Activated T-cell treated with anti-CD3 and anti-CD28 coated beads for 48 hours (primary cell): ENCODE data around the gene HLA-DMA.

Source experiments
- DNase-seq: peaks from one replicate; pipeline ENCODE4 v3.0.0-alpha.2; 2020; ENCODE audit warnings: low read depth

HLA-DMA gene

GRCh38 chr6:32932132-32932868 is 20.6 kb downstream of the HLA-DMA start:
- DNase-seq: no peak

DNA sequence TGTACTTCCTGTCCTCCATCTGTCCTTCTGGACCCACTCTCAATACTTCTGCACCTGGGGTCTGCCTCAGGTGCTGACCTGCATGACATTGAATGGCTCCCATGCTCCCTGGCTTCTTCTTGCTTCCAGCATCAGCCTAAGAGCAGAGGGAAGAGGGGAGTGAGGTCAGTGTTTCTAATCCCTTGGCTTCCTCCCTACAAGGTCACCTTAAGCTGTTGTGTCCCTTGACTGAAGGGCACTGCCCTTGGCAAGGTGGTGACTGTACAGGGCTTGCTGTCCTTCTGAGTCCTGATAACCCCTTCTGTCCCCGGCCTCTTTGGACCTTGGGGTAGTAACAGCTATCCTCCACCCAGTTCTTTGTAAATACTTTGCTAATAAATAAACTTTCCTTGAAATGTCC is 21.7 kb downstream of the HLA-DMA start:
- no peak for DNase-seq

GRCh38 chr6:32922083-32922482 is 30.8 kb downstream of the HLA-DMA start:
- DNase-seq: no peak

DNA sequence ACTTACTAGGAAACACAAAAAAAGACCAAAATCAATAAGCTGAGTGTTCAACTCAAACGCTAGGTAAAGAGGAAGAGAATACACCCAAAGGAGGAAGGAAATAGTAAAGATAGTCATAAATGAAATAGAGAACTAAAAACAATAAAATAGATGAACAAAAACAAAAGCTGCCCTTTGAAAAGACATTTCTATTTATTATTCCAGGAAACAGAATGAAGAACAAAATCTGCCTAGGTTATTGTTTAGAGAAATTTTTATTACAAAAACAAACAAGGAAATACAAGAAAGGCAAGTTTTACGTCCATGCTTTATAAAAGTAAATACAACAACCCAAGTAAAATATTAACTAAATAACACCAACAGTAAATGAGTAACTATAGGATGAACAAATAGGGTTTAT is 32.2 kb downstream of the HLA-DMA start:
- DNase-seq: no peak

DNA sequence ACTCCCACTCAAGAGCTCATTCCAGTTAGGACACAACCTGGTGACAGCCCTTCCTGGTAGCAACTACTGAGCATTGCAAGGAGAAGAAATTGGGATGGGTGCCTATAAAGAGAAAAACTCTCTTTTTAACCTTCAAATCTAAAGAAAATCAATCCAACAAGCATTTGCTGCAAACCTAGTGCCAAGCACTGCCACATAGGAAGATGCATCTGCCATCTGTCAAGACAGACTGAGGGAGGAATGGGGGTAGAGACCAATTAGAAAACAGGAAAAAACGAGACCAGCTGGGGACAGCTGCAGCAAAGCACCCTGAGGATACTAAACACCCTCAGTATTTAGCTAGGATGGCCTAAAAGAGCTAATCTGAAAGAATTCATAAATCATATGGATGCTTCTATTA is 39.9 kb downstream of the HLA-DMA start:
- no peak for DNase-seq

GRCh38 chr6:32908897-32909296 is 44.0 kb downstream of the HLA-DMA start:
- no peak for DNase-seq

- DNase-seq: no peak
Observed at GRCh38 chr6:32906539-32906938, 46.4 kb downstream of the HLA-DMA start.

DNA sequence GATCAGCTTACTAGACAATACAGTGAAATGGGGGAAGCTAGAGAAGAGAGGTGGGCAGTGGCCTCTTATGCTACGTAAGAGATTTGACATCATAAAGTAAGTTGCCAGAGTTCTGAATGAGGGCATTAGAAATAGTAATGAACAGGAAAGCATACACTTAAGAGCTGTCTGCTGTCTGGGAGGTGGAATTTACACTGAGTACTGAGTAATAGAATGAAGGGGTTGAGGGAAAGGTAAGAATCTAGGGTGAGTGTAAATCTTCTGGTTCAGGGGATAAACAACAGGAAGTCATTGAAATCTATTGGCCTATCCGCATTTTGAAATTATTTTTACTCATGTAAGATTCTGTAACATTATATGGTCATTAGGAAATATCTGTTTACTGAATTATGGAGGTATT is 47.8 kb downstream of the HLA-DMA start:
- DNase-seq: no peak

GRCh38 chr6:32903952-32904351 is 48.9 kb downstream of the HLA-DMA start:
- no peak for DNase-seq
